Transverse colon (tissue), 4 donors: ENCODE data around the gene PTPRN2.

Experiments used
- CTCF ChIP-seq, 5 experiments: fragments of 200-600 bp in 3 of 5; fragments of 450-650 bp in 2 of 5; sonication (generic) in 3 of 5; IDR thresholded peaks; 1 replicate in 2 of 5; 2 replicates in 3 of 5; pipeline ENCODE4 v1.5.1; 2016 to 2017; ENCODE audit warnings: antibody characterized with exemption in 5 of 5, inconsistent platforms in 3 of 5, mild to moderate bottlenecking in 2 of 5, moderate library complexity in 1 of 5
- POLR2A ChIP-seq: fragments of 450-650 bp; IDR thresholded peaks from one replicate; pipeline ENCODE4 v1.6.1; 2016; ENCODE audit warnings: antibody characterized with exemption, mild to moderate bottlenecking, moderate library complexity
- POLR2AphosphoS5 ChIP-seq, 3 donors: sonication (generic); formaldehyde crosslinking; IDR thresholded peaks; one replicate each; pipeline ENCODE4 v1.6.1; 2016; ENCODE audit warnings: antibody characterized with exemption in 3 of 3

GRCh38 chr7:157789942-157790341, 797.7 kb downstream of the PTPRN2 start:
- no peak for TF ChIP-seq CTCF (IDR thresholded peaks at IDR 0.05)
- TF ChIP-seq POLR2A, result no peak
- no peak for TF ChIP-seq POLR2AphosphoS5 (IDR thresholded peaks at IDR 0.05)
